ENCODE data around the gene LCN12.

LCN12 gene, protein sequence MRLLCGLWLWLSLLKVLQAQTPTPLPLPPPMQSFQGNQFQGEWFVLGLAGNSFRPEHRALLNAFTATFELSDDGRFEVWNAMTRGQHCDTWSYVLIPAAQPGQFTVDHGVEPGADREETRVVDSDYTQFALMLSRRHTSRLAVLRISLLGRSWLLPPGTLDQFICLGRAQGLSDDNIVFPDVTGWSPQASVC

DNA sequence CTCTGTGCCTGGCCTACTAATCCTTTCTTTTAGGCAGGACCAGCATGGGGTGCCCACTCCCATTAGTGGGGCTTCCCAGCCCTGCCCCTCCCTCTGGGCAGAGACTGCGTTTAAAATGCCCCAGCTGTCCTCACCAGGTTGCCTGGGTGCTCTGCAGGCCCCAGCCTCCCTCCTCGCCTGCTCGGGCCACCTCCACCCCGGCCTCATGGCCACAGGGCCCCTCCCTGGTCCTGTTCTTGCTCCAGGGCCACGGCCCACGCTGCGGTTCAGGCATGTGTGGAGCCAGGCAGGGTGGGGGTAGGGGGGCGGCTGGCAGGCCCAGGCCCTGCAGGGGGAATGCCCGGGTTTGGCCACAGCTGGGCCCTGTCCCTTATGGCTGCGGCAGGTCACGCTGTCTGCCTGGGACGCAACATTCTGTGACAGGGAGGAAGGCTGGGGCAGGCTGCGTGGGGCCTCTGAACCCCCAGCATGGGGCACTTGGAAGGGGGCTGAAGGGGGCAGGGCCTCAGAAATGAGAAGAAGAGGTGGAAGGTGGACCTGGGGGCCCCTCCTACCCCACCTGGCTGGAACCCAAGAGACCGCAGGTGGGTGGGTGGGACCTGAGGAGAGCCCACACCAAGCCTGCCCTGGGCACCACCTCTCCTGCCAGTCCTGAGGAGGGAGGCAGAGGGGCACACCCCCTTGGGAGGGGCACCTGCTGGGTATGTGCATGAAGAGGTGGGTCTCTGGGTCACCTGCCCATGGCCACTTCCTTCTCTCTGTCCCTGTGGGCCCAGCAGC, at the start of gene LCN12:
Gene LCN12, plus strand, starts transcription at position 733 of the 780 bp plus-strand sequence. CDS start 55 bp downstream, outside the sequence.
- DNase-seq = no peak

DNA sequence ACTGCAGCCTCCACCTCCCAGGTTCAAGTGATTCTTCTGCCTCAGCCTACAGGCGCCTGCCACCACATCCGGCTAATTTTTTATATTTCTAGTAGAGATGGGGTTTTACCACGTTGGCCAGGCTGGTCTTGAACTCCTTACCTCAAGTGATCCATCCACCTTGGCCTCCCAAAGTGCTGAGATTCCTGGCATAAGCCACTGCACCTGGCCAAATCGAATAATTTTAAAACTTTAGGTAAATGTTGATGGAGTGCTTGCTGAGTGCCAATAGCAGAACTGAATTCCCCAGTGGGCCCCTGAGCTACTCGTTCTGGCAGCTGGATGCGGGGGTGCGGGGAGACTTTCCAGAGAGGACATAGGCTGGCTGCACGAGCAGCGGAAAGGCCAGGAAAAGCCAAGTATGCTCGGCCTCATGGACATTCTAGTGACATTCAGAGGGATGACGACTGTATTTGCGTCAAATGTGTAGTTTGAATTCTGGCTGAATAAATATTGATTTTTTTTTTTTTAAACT, 49.0 kb upstream of the LCN12 start:
- DNase-seq = no peak

DNA sequence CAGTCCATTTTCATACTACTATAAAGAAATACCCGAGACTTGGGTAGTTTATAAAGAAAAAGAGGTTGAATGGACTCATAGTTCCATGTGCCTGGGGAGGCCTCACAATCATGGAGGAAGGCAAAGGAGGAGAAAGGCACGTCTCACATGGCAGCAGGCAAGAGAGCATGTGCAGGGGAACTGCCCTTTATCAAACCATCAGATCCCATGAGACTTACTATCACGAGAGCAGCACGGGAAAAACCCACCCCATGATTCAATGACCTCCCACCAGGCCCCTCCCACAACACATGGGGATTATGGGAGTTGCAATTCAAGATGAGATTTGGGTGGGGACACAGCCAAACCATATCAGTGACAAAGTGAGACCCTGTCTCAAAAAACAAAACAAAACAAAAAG, 45.8 kb upstream of the LCN12 start:
- no peak for DNase-seq

DNA sequence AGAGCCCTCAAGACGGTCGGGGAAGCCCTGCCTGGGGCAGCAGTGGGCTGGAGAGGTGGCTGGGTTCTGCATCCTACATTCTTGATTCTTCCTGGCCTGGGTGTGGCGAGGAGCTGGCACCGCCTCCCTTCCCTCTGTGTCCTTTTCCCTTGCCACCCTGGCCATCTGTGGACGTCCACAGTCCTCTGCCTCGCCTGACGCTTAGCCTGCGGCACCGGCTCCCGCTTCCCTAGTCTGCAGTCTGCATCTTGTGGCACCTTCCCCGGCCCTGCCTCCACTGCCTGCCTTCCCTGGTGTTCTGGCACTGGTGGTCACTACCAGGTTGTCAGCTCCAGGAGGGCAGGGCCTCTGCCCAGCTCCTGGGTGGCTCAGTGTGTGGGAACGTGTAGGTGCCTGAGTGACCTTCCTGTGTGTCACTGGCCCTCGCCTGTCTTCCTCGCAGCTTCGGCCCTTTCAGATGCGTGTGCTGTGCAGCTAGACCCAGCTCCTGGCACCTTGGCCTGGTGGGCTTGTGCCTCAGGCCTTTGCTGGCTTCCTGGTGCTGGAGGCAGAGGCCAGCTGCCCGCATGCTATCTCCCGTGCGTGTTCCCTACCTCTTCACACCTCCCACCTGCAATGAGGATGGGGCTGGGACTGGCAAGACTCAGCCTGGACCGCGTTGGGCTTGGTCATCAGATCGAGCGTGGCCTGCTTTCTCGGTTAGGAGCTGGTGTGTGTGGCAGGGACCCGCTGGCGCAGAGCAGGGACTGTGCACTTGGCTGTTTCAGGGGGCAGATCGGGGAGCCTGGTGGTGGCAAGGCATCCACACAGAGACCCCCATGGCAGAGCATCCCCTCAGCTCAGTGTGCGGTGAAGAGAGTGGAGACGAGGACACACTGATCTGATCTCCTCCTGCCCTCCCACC, 44.8 kb upstream of the LCN12 start:
- no peak for DNase-seq

DNA sequence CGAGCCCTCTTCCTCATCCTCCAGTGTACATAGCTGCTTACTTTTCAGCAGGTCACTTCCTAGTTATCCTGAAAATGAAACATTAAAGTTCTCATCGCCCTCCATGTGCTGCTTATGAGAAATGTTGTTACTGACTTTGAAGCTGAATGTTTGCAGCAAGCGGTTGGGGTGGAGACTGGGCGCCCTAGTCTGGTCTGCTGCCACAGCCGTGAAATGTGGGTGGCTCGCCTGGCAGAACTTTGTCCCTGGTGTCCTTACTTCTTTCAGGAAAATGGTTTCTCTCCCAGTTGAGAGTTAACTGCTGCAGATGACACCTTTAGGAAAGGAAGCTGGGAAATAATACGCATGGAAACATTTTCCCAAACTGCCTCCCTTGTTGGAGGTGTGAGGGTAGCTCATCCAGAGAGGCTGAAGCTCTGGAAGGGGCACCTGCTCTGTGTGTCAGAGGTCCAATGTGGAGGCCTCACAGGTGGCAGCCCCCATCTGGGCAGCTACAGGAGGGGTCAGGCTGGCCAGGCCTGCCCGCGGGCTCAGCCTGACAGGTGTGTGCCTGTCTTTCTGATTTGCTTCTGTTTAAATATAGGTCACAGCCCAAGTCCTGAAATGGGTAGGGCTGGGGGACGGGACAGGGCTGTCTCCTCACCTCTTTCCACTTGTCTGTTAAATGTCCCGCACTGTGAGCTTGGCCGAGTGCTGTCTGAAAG, 41.7 kb upstream of the LCN12 start:
- DNase-seq = no peak

DNA sequence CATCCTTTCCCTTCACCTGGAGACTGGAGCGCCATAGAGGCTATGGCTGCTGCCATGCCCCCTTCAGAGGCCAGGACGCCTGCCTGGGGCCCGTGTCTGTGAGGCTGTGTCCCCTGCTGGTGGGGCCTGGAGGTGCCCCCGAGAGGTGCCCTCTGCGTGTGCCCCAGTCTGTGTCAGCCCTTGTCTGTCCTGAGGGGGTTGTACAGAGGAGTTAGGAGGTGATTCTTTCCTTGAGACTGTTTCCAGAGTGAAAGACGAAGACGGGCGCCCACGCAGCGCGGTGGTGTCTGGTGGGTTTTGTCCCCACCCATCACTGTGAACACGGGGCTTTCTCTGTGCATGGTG, 41.2 kb upstream of the LCN12 start:
- no peak for DNase-seq

DNA sequence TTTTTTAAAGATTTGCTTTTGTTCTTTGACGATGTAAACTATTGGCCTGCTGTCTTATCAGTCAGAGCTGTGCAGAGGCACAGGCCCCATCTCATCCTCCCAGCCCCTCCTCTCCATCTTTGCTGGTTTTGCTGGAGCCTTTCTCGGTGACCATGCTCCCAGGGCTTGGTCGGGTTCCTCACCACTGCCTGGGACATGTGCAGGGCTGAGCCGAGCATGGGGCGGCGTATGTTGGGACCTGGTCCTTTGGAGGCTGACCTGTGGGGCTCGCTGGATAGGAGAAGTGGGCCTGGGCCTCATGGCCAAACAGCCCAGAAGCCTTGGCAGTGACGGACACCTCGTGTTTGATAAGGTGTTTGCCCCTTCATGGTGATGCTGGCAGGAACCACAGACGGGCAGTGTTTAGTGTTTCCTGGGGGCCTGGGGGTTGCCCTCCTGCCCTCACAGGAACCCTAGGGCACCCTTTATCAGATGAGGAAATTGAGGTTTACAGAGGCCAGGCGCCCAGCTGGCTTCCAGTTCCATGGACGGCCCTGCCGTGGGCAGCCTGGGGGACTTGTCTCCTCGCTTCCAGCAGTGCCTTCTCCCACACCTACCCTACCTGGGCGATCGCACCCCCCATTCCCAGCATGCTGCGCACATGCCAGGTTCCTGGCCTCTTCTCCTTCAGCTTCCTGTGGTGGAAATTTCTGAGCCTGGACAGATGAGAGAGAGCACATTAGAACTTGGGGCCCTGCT, 38.2 kb upstream of the LCN12 start:
- DNase-seq = no peak

DNA sequence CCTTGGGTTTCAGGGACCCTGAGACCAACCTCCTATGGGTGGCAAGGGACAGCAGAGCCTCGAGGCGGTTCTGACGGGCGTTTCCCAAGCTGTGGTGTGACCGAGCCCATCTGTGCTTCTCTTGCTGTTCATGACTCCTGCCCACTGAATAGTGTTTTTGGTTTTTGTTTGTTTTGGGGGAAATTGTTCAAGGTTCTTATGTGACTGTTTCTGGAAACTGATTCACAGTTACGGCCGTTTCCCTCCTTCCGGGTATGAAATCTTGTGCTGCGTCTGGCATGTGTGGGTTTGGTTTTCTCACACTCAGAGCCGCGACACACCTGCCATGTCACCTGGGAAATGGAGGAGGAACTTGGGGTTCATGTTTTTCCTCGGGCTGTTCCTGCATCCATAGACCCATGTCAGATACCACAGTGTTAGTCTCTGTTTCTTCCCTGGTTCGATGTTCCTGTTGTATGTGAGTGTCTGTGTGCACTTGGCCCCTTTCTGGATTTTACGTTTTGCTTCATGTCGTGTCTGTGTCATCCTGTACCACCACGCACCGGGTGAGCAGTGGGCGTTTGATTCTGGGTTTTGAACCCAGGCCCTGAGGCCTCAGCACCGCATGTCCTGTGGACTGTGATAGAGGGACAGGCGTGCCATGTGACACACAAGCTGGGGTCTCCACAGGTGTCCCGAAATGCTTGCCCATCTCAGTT, 36.3 kb upstream of the LCN12 start:
- DNase-seq = no peak

DNA sequence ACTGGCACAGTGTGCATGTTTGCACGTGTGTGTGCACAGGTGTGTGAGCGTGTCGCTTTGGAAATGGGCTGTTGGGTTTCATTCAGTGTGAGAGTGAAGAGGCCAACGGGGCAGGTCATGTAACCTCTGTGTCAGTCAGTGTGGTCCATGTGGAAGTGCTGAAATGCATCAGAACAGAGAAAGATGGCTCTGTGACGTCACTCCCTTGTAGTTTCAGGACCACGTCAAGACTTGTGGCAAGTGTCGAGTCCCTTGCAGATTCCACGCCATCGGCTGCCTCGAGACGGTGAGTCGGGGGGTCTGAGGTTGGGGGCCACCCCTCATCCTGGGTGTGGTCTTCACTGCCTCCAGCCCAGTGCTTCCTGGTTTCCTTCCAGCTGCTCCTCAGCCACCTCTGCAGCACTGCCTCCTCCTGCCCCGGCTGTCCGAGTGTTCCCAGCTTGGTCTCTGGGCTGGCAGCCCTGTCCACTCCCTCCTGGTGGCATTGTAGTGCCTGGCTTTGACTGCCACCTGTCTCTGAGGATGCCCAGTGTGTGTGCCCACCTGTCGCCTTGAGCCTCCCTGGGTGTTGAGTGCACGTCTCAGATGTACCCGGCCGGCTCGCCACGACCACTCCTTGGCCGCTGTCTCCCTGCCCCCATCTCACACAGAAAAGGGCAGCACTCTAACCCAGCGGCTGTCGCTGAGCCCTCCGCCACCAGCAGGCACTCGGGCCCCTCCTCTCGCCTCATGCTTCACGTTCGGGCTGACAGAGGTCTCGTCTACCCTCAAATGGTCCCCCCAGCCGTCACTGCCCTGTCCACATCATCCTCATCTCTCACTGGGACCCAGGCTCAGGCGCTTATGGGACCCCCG, 35.5 kb upstream of the LCN12 start:
- no peak for DNase-seq

DNA sequence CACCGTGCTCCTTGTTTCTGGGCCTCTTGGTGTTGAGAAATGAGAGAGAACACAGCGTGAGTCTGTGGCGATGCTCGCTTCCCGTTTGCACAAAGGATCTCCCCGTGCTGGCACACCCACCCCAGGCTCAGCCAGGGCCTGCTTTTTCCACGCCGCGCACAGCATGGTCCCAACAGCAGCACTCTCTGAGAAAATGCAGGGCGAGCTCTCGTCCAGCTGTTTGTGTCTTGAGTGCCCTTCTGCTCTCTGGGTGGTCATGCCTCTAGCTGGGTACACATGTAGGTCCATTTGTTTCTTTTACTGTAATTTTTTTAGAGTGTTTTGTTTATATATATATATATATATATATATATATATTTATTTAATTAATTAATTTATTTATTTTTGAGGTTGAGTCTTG, 34.2 kb upstream of the LCN12 start:
- no peak for DNase-seq

DNA sequence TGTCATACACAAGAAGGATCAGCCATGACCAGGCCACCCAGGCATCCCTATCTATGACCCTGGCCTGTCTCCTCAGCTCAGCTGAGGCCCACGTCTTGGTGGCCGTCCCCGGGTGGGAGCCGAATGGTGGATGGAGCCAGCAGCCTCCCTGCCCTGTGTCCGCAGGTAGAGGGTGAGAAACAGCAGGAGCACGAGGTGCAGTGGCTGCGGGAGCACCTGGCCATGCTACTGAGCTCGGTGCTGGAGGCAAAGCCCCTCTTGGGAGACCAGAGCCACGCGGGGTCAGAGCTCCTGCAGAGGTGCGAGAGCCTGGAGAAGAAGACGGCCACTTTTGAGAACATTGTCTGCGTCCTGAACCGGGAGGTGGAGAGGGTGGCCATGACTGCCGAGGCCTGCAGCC, 32.0 kb upstream of the LCN12 start:
- no peak for DNase-seq

DNA sequence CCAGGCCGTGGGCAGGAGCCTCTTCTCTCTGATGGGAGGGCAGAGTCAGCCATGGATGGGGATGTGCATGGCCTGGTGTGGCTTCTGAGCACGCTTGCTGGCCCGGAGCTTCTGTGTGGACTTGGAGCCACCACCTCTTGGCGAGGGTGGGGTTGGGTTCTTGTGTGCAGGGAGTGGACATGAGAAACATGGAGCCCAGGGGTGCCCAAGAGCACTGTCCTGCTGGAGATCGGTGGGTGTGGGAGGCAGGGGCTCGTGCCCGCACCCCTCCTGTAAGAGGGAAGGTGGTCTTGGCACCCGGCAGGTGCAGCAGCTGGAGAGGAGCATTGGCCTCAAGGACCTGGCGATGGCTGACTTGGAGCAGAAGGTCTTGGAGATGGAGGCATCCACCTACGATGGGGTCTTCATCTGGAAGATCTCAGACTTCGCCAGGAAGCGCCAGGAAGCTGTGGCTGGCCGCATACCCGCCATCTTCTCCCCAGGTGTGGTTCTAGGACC, 31.3 kb upstream of the LCN12 start:
- no peak for DNase-seq

DNA sequence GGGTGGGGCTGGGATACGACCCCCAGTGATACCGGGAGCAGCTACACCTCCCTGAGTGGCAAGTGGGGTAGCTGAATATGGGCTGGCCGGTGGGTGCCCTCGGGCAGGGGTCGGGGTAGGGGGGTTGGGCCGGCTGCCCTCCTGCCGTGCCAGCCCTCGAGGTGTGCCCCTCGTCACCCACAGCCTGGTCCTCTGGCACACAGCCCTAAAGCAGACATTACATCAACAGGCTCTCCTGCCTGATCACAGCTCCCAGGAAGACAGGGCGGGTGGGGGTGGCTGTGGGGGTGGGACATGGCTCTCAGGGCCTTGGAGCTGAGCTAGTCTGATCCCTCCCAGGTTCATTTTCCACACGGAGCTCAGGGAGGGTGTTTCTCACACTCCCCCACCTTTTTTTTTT, 30.8 kb upstream of the LCN12 start:
- no peak for DNase-seq

DNA sequence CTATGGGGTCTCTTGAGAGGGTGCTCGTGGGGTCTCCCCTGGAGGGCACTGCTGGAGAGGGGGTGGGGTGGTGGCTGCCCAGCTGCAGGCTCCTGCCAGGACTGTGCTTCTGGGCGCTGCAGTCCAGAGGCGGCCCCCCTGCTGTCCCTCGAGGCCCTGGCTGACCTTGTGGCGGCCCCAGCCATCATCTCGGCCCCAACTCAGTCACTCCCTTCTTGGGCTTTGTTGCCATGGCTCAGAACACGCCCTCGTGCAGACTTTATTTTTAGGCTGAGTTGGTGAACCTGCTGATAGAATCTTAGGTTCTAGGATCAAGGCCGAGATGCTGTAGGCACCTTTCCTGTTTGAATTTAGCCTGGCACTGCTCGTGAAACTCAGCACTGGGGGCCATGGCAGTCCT, 30.4 kb upstream of the LCN12 start:
- DNase-seq = no peak

DNA sequence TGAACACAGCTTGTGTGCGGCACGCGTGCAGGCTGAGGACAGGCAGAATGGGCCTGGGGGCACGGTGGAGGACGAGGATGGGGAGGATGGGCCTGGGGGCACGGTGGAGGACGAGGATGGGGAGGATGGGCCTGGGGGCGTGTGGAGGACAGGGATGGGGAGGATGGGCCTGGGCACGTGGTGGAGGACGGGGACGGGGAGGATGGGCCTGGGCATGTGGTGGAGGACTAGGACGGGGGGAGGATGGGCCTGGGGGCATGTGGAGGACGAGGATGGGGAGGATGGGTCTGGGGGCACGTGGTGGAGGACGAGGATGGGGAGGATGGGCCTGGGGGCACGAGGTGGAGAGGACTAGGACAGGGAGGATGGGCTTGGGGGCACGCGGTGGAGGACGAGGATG, 29.5 kb upstream of the LCN12 start:
- no peak for DNase-seq

DNA sequence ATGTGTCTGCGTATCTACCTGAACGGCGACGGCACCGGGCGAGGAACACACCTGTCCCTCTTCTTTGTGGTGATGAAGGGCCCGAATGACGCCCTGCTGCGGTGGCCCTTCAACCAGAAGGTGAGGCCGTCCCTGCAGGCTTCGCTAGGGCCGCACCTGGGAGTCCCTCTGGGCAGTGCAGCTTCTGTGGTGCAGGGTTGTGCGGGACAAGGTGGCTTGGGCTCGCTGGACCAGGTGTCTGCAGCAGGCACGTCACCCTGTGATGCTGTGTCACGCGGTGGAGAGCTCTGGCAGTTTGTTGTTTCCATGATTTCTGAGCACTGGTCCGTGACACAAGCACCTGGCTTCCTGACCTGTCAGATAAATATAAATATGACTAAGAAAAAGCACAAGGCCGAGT, 28.2 kb upstream of the LCN12 start:
- no peak for DNase-seq

DNA sequence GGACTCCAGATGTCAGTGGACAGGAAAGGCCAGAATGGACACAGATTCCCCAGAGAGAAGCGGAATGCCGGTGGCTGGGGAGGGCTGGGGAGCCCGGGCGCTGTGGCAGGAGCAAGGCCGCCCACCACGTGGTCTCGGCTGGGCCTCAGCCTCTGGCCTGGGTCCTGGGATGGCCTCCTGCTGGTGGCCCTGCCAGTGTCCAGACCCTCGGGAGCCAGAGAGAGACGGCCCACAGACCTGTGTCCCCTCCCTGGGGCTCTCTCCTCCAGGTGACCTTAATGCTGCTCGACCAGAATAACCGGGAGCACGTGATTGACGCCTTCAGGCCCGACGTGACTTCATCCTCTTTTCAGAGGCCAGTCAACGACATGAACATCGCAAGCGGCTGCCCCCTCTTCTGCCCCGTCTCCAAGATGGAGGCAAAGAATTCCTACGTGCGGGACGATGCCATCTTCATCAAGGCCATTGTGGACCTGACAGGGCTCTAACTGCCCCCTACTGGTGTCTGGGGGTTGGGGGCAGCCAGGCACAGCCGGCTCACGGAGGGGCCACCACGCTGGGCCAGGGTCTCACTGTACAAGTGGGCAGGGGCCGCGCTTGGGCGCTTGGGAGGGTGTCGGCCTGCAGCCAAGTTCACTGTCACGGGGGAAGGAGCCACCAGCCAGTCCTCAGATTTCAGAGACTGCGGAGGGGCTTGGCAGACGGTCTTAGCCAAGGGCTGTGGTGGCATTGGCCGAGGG, 26.5 kb upstream of the LCN12 start:
- no peak for DNase-seq

DNA sequence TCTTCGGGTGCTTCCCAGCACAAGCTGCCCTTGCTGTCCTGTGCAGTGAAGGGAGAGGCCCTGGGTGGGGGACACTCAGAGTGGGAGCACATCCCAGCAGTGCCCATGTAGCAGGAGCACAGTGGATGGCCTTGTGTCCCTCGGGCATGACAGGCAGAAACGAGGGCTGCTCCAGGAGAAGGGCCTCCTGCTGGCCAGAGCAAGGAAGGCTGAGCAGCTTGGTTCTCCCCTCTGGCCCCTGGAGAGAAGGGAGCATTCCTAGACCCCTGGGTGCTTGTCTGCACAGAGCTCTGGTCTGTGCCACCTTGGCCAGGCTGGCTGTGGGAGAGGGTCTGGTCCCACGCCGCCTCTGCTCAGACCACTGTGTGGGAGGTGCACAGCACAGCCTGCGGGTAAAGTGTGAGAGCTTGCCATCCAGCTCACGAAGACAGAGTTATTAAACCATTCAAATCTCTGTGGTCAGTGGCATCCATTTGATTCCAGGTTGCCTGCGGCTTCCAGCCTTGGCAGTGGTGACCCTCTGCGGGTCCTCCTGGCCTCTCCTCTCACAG, 25.8 kb upstream of the LCN12 start:
- no peak for DNase-seq
